Measurements from ENCODE around the gene XRCC4.

XRCC4 gene

GRCh38 chr5:83364312-83365299 is 287.3 kb downstream of the XRCC4 start:
- Histone ChIP-seq H3K4me1 (ENCODE audit: control insufficient read depth, insufficient read depth, low read length, poor library complexity, severe bottlenecking) (no peaks in the 10 kb centered on the region), H3K27me3 (replicated peaks; ENCODE audit: control insufficient read depth, insufficient read depth, low read length, poor library complexity, severe bottlenecking) (no peaks in the 10 kb centered on the region), H3K4me3 (ENCODE audit: insufficient read depth, low read depth, low read length, poor library complexity, severe bottlenecking) (no peak overlapping the region), H3K9me3 (ENCODE audit: control insufficient read depth, low read length) (no peaks in the 10 kb centered on the region), H3K27ac (ENCODE audit: insufficient read depth, low read length, poor library complexity, severe bottlenecking) (no peak overlapping the region), H3K36me3 (ENCODE audit: control insufficient read depth, insufficient read depth, low read length) (no peaks in the 10 kb centered on the region)
- DNase-seq: no peak

- Histone ChIP-seq H3K4me1 (ENCODE audit: control insufficient read depth, insufficient read depth, low read length, poor library complexity, severe bottlenecking) (no peaks in the 10 kb centered on the region), H3K27ac (ENCODE audit: insufficient read depth, low read length, poor library complexity, severe bottlenecking) (no peak overlapping the region), H3K4me3 (ENCODE audit: insufficient read depth, low read depth, low read length, poor library complexity, severe bottlenecking) (no peak overlapping the region), H3K27me3 (replicated peaks; ENCODE audit: control insufficient read depth, insufficient read depth, low read length, poor library complexity, severe bottlenecking) (no peaks in the 10 kb centered on the region), H3K36me3 (ENCODE audit: control insufficient read depth, insufficient read depth, low read length) (no peaks in the 10 kb centered on the region), H3K9me3 (ENCODE audit: control insufficient read depth, low read length) (no peaks in the 10 kb centered on the region)
- DNase-seq: no peak
These were observed 291.0 kb downstream of the XRCC4 start for GRCh38 chr5:83368319-83368718.

- DNase-seq: no peak
- Histone ChIP-seq H3K4me1 (ENCODE audit: control insufficient read depth, insufficient read depth, low read length, poor library complexity, severe bottlenecking) (no peaks in the 10 kb centered on the region), H3K27ac (ENCODE audit: insufficient read depth, low read length, poor library complexity, severe bottlenecking) (no peak overlapping the region), H3K9me3 (ENCODE audit: control insufficient read depth, low read length) (no peaks in the 10 kb centered on the region), H3K27me3 (replicated peaks; ENCODE audit: control insufficient read depth, insufficient read depth, low read length, poor library complexity, severe bottlenecking) (no peaks in the 10 kb centered on the region), H3K4me3 (ENCODE audit: insufficient read depth, low read depth, low read length, poor library complexity, severe bottlenecking) (no peak overlapping the region), H3K36me3 (ENCODE audit: control insufficient read depth, insufficient read depth, low read length) (no peaks in the 10 kb centered on the region)
These were observed 291.5 kb downstream of the XRCC4 start for GRCh38 chr5:83368835-83369234.

GRCh38 chr5:83370957-83371356 is 293.6 kb downstream of the XRCC4 start:
- DNase-seq: no peak
- no peak overlapping the region for H3K4me3 ChIP-seq (ENCODE audit: insufficient read depth, low read depth, low read length, poor library complexity, severe bottlenecking)
- H3K27me3 ChIP-seq (replicated peaks; ENCODE audit: control insufficient read depth, insufficient read depth, low read length, poor library complexity, severe bottlenecking): no peaks in the 10 kb centered on the region
- H3K4me1 ChIP-seq (ENCODE audit: control insufficient read depth, insufficient read depth, low read length, poor library complexity, severe bottlenecking): no peaks in the 10 kb centered on the region
- no peaks in the 10 kb centered on the region for H3K9me3 ChIP-seq (ENCODE audit: control insufficient read depth, low read length)
- no peaks in the 10 kb centered on the region for H3K36me3 ChIP-seq (ENCODE audit: control insufficient read depth, insufficient read depth, low read length)
- H3K27ac ChIP-seq (ENCODE audit: insufficient read depth, low read length, poor library complexity, severe bottlenecking): no peak overlapping the region

- Histone ChIP-seq H3K27ac (ENCODE audit: insufficient read depth, low read length, poor library complexity, severe bottlenecking) (no peak overlapping the region), H3K36me3 (ENCODE audit: control insufficient read depth, insufficient read depth, low read length) (no peaks in the 10 kb centered on the region), H3K27me3 (replicated peaks; ENCODE audit: control insufficient read depth, insufficient read depth, low read length, poor library complexity, severe bottlenecking) (no peaks in the 10 kb centered on the region), H3K9me3 (ENCODE audit: control insufficient read depth, low read length) (no peaks in the 10 kb centered on the region), H3K4me3 (ENCODE audit: insufficient read depth, low read depth, low read length, poor library complexity, severe bottlenecking) (no peak overlapping the region), H3K4me1 (ENCODE audit: control insufficient read depth, insufficient read depth, low read length, poor library complexity, severe bottlenecking) (no peaks in the 10 kb centered on the region)
- DNase-seq: no peak
These were observed 294.4 kb downstream of the XRCC4 start for GRCh38 chr5:83371726-83372125.

GRCh38 chr5:83374547-83374946 is 297.2 kb downstream of the XRCC4 start:
- Histone ChIP-seq H3K9me3 (ENCODE audit: control insufficient read depth, low read length) (no peaks in the 10 kb centered on the region), H3K27ac (ENCODE audit: insufficient read depth, low read length, poor library complexity, severe bottlenecking) (no peak overlapping the region), H3K27me3 (replicated peaks; ENCODE audit: control insufficient read depth, insufficient read depth, low read length, poor library complexity, severe bottlenecking) (no peaks in the 10 kb centered on the region), H3K4me1 (ENCODE audit: control insufficient read depth, insufficient read depth, low read length, poor library complexity, severe bottlenecking) (no peaks in the 10 kb centered on the region), H3K4me3 (ENCODE audit: insufficient read depth, low read depth, low read length, poor library complexity, severe bottlenecking) (no peak overlapping the region), H3K36me3 (ENCODE audit: control insufficient read depth, insufficient read depth, low read length) (no peaks in the 10 kb centered on the region)
- DNase-seq: no peak

GRCh38 chr5:83375049-83375745 is 297.9 kb downstream of the XRCC4 start:
- H3K27me3 ChIP-seq (replicated peaks; ENCODE audit: control insufficient read depth, insufficient read depth, low read length, poor library complexity, severe bottlenecking): no peaks in the 10 kb centered on the region
- H3K4me3 ChIP-seq (ENCODE audit: insufficient read depth, low read depth, low read length, poor library complexity, severe bottlenecking): no peak overlapping the region
- H3K36me3 ChIP-seq (ENCODE audit: control insufficient read depth, insufficient read depth, low read length): no peaks in the 10 kb centered on the region
- DNase-seq: no peak
- no peaks in the 10 kb centered on the region for H3K4me1 ChIP-seq (ENCODE audit: control insufficient read depth, insufficient read depth, low read length, poor library complexity, severe bottlenecking)
- no peaks in the 10 kb centered on the region for H3K9me3 ChIP-seq (ENCODE audit: control insufficient read depth, low read length)
- no peak overlapping the region for H3K27ac ChIP-seq (ENCODE audit: insufficient read depth, low read length, poor library complexity, severe bottlenecking)

- no peak for DNase-seq
- H3K36me3 ChIP-seq (ENCODE audit: control insufficient read depth, insufficient read depth, low read length): no peaks in the 10 kb centered on the region
- no peaks in the 10 kb centered on the region for H3K9me3 ChIP-seq (ENCODE audit: control insufficient read depth, low read length)
- no peaks in the 10 kb centered on the region for H3K27me3 ChIP-seq (replicated peaks; ENCODE audit: control insufficient read depth, insufficient read depth, low read length, poor library complexity, severe bottlenecking)
- no peak overlapping the region for H3K4me3 ChIP-seq (ENCODE audit: insufficient read depth, low read depth, low read length, poor library complexity, severe bottlenecking)
- no peak overlapping the region for H3K27ac ChIP-seq (ENCODE audit: insufficient read depth, low read length, poor library complexity, severe bottlenecking)
- H3K4me1 ChIP-seq (ENCODE audit: control insufficient read depth, insufficient read depth, low read length, poor library complexity, severe bottlenecking): no peaks in the 10 kb centered on the region
These were observed 299.1 kb downstream of the XRCC4 start for GRCh38 chr5:83376461-83376860.

- H3K36me3 ChIP-seq (ENCODE audit: control insufficient read depth, insufficient read depth, low read length): no peaks in the 10 kb centered on the region
- no peak overlapping the region for H3K4me3 ChIP-seq (ENCODE audit: insufficient read depth, low read depth, low read length, poor library complexity, severe bottlenecking)
- no peaks in the 10 kb centered on the region for H3K9me3 ChIP-seq (ENCODE audit: control insufficient read depth, low read length)
- no peaks in the 10 kb centered on the region for H3K27me3 ChIP-seq (replicated peaks; ENCODE audit: control insufficient read depth, insufficient read depth, low read length, poor library complexity, severe bottlenecking)
- no peak overlapping the region for H3K27ac ChIP-seq (ENCODE audit: insufficient read depth, low read length, poor library complexity, severe bottlenecking)
- DNase-seq: no peak
- no peaks in the 10 kb centered on the region for H3K4me1 ChIP-seq (ENCODE audit: control insufficient read depth, insufficient read depth, low read length, poor library complexity, severe bottlenecking)
These were observed 300.0 kb downstream of the XRCC4 start for GRCh38 chr5:83377131-83377865.

Data from effector memory CD4-positive, alpha-beta T cell (primary cell).